BLaER1 treated with 17β-estradiol and CSF1 and Interleukin-3, amounts not matched to agents 10 nM and 100 nM (cell line): ENCODE data around the gene BNIP5.

Experiments
- H3K27ac ChIP-seq, 11 experiments: shearing (Covaris generic); formaldehyde crosslinking; 2 replicates each; pipeline ENCODE4 v1.8.1; 2022
- H3K27me3 ChIP-seq, 11 experiments: shearing (Covaris generic); formaldehyde crosslinking; 2 replicates each; pipeline ENCODE4 v1.8.1; 2022
- H3K36me3 ChIP-seq, 11 experiments: shearing (Covaris generic); formaldehyde crosslinking; 2 replicates each; pipeline ENCODE4 v1.8.1; 2022
- H3K4me1 ChIP-seq, 10 experiments: shearing (Covaris generic); formaldehyde crosslinking; 2 replicates each; pipeline ENCODE4 v1.8.1; 2022
- H3K4me2 ChIP-seq, 11 experiments: shearing (Covaris generic); formaldehyde crosslinking; 2 replicates each; pipeline ENCODE4 v1.8.1; 2022
- H3K4me3 ChIP-seq, 10 experiments: shearing (Covaris generic); formaldehyde crosslinking; 2 replicates each; pipeline ENCODE4 v1.8.1; 2022
- H3K9ac ChIP-seq, 11 experiments: shearing (Covaris generic); formaldehyde crosslinking; 2 replicates each; pipeline ENCODE4 v1.8.1; 2022
- H3K9me3 ChIP-seq, 11 experiments: shearing (Covaris generic); formaldehyde crosslinking; replicated peaks in 1 of 11; 2 replicates each; pipeline ENCODE4 v1.8.1; 2022
- H4K20me1 ChIP-seq, 11 experiments: shearing (Covaris generic); formaldehyde crosslinking; 2 replicates each; pipeline ENCODE4 v1.8.1; 2022
- Cebpa-rat ChIP-seq, 11 experiments: shearing (Covaris generic); IDR thresholded peaks; 2 replicates each; pipeline ENCODE4 v1.8.1; 2022

Gene BNIP5

GRCh38 chr6:36326356-36326995, 10.2 kb downstream of the BNIP5 start:
- Histone ChIP-seq H4K20me1 (0 out of 22 replicates have a peak, but pooled peaks cover 0 to 4% (median 0%) of the 10 kb centered on the region in 11 experiments), H3K27ac (peak overlapping the region in 1 of 11 experiments; percentile 22; a peak in 3 of 22 replicates), H3K36me3 (no peaks in the 10 kb centered on the region), H3K27me3 (no peaks in the 10 kb centered on the region), H3K9ac (peak overlapping the region in 2 of 11 experiments; percentile 11 to 21; a peak in 2 of 22 replicates), H3K4me1 (peaks cover 29 to 95% (median 87%) of the 10 kb centered on the region in 10 experiments), H3K9me3 (no peaks in the 10 kb centered on the region), H3K4me2 (peak overlapping the region in 10 of 11 experiments; percentile 34 to 86 (median 78); a peak in 19 of 22 replicates), H3K4me3 (no peak overlapping the region)
- no peak for TF ChIP-seq Cebpa-rat (IDR thresholded peaks at IDR 0.05)

- no peak for TF ChIP-seq Cebpa-rat (IDR thresholded peaks at IDR 0.05)
- peaks cover 23 to 78% (median 75%) of the 10 kb centered on the region in 10 experiments for H3K4me1 ChIP-seq
- no peaks in the 10 kb centered on the region for H4K20me1 ChIP-seq
- no peak overlapping the region for H3K9ac ChIP-seq
- peak overlapping the region in 5 of 11 experiments; percentile 1 to 65 (median 37); a peak in 6 of 22 replicates for H3K27ac ChIP-seq
- H3K36me3 ChIP-seq: no peaks in the 10 kb centered on the region
- H3K27me3 ChIP-seq: no peaks in the 10 kb centered on the region
- H3K4me3 ChIP-seq: no peak overlapping the region
- H3K4me2 ChIP-seq: peak overlapping the region in 9 of 11 experiments; percentile 1 to 86 (median 79); a peak in 16 of 22 replicates
- no peaks in the 10 kb centered on the region for H3K9me3 ChIP-seq
Observed at GRCh38 chr6:36324715-36325114, 12.0 kb downstream of the BNIP5 start.

- Histone ChIP-seq H3K27ac (peak overlapping the region in 7 of 11 experiments; percentile 4 to 65 (median 41); a peak in 6 of 22 replicates), H3K4me2 (peak overlapping the region in 10 of 11 experiments; percentile 18 to 79 (median 62); a peak in 18 of 22 replicates), H4K20me1 (no peaks in the 10 kb centered on the region), H3K4me1 (peaks cover 22 to 73% (median 70%) of the 10 kb centered on the region in 10 experiments), H3K36me3 (no peaks in the 10 kb centered on the region), H3K9me3 (no peaks in the 10 kb centered on the region), H3K27me3 (no peaks in the 10 kb centered on the region), H3K9ac (peak overlapping the region in 4 of 11 experiments; percentile 19 to 41 (median 28); a peak in 4 of 22 replicates), H3K4me3 (no peak overlapping the region)
- peak in 1 of 11 experiments; percentile 33; a peak in 1 of 22 replicates for TF ChIP-seq Cebpa-rat (IDR thresholded peaks at IDR 0.05)
Observed at GRCh38 chr6:36324191-36324590, 12.5 kb downstream of the BNIP5 start.

DNA sequence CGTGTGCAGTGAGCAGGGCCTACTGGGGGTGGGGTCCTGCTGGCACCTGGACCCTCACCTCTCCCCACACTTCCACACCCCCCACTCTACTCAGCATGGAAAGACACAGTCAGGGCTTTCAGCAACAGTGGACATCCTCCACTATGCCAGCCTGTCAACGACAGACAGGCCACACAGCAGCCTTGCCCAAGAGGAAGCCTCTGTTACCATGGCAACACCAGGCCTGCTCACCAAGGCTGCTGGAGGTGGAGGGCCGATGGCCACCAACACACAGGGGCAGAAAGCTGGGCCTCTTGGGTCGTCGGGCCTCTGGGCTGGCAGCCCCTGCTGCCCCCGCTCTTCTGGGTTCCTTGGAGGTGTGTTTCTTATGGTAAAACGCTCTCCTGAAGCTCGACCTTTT, 13.6 kb downstream of the BNIP5 start:
- Histone ChIP-seq H4K20me1 (no peaks in the 10 kb centered on the region), H3K36me3 (no peaks in the 10 kb centered on the region), H3K9ac (peak overlapping the region in 1 of 11 experiments; percentile 30; a peak in 5 of 22 replicates), H3K9me3 (no peaks in the 10 kb centered on the region), H3K27me3 (no peaks in the 10 kb centered on the region), H3K4me3 (no peak overlapping the region), H3K27ac (peak overlapping the region in 8 of 11 experiments; percentile 4 to 65 (median 41); a peak in 8 of 22 replicates), H3K4me2 (peak overlapping the region in 9 of 11 experiments; percentile 53 to 79 (median 63); a peak in 18 of 22 replicates), H3K4me1 (peaks cover 22 to 61% (median 59%) of the 10 kb centered on the region in 10 experiments)
- TF ChIP-seq Cebpa-rat (IDR thresholded peaks at IDR 0.05): no peak

DNA sequence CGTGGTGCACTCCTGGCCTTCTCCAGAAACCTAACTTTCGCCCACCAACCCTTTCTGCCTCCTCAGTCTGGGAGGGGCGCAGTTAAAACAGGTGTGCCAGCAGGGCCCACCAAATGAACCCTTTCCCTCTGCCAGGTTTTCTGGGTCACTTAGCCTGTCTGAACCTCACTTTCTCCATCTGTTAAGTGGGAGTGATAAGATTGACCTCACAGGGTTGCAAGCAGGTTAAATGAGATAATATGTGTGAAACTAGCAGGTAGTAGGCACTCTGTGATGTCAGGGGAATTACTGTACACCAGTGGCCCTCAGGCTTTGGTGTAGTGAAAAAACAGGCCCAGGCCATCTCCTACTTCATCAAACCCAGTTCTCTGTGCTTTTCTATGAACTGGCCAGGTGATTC, 14.1 kb downstream of the BNIP5 start:
- no peaks in the 10 kb centered on the region for H3K27me3 ChIP-seq
- no peak for TF ChIP-seq Cebpa-rat (IDR thresholded peaks at IDR 0.05)
- no peak overlapping the region for H3K4me3 ChIP-seq
- no peaks in the 10 kb centered on the region for H4K20me1 ChIP-seq
- H3K4me2 ChIP-seq: peak overlapping the region in 9 of 11 experiments; percentile 53 to 79 (median 63); a peak in 16 of 22 replicates
- H3K36me3 ChIP-seq: no peaks in the 10 kb centered on the region
- H3K4me1 ChIP-seq: peaks cover 18 to 57% (median 54%) of the 10 kb centered on the region in 10 experiments
- H3K9me3 ChIP-seq: no peaks in the 10 kb centered on the region
- no peak overlapping the region; a peak in 2 of 22 replicates for H3K9ac ChIP-seq
- H3K27ac ChIP-seq: peak overlapping the region in 3 of 11 experiments; percentile 41 to 65 (median 59); a peak in 2 of 22 replicates

DNA sequence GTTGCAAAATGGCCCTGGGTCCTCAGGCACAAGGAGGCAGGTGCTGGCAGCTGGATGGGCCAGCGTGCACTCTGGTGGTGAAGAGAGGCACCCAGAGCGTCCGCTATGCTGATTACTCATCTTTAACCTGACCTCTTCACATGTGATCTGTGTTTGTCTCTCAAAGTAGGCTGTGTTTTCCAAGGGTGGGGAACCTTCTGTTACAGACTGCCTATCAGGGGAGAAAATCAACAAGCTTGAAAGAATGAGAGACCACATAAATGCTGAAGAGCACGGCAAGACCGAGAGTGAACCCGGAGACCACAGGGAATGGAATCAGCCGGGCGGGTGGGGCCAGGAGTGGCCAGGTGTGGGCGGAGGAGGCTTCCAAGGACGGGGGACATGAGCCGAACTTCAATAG, 16.2 kb downstream of the BNIP5 start:
- no peak for TF ChIP-seq Cebpa-rat (IDR thresholded peaks at IDR 0.05)
- Histone ChIP-seq H3K9ac (no peak overlapping the region), H3K4me1 (peaks cover 12 to 36% (median 33%) of the 10 kb centered on the region in 10 experiments; a peak in 19 of 20 replicates), H3K36me3 (no peaks in the 10 kb centered on the region), H3K4me2 (no peak overlapping the region), H3K27me3 (no peaks in the 10 kb centered on the region), H3K27ac (no peak overlapping the region), H4K20me1 (no peaks in the 10 kb centered on the region), H3K4me3 (no peak overlapping the region), H3K9me3 (no peaks in the 10 kb centered on the region)

DNA sequence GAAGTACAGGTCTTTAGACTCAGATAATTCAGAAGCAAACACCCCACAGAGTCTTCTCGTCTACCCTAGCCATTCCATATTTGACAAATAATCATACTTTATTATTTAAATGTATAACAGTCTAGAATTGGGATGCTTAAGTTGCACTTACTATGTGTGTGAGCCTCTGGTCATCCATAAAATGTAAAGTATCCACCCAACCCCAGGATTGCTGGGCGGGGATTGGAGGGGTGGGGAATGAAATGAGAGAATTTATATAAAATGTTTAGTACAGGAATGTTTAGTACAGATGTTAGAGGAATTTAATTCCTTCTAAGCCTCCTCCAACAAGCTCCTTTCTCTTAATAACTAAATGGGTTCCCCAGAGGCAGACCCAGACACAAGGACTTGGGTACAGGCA, 16.9 kb downstream of the BNIP5 start:
- H3K4me3 ChIP-seq: no peak overlapping the region
- H3K27ac ChIP-seq: no peak overlapping the region
- H3K4me1 ChIP-seq: peaks cover 12 to 31% (median 27%) of the 10 kb centered on the region in 10 experiments; a peak in 19 of 20 replicates
- H3K36me3 ChIP-seq: no peaks in the 10 kb centered on the region
- no peak for TF ChIP-seq Cebpa-rat (IDR thresholded peaks at IDR 0.05)
- H3K9me3 ChIP-seq: no peaks in the 10 kb centered on the region
- no peaks in the 10 kb centered on the region for H4K20me1 ChIP-seq
- H3K27me3 ChIP-seq: no peaks in the 10 kb centered on the region
- H3K9ac ChIP-seq: no peak overlapping the region
- no peak overlapping the region for H3K4me2 ChIP-seq

GRCh38 chr6:36319436-36319762, 17.3 kb downstream of the BNIP5 start:
- Histone ChIP-seq H3K4me3 (no peak overlapping the region), H3K27ac (no peak overlapping the region), H3K4me1 (peaks cover 12 to 31% (median 24%) of the 10 kb centered on the region in 10 experiments), H3K4me2 (no peak overlapping the region), H3K36me3 (no peaks in the 10 kb centered on the region), H3K9ac (no peak overlapping the region), H3K27me3 (no peaks in the 10 kb centered on the region), H3K9me3 (no peaks in the 10 kb centered on the region), H4K20me1 (no peaks in the 10 kb centered on the region)
- no peak for TF ChIP-seq Cebpa-rat (IDR thresholded peaks at IDR 0.05)

GRCh38 chr6:36318690-36319435, 17.8 kb downstream of the BNIP5 start:
- Histone ChIP-seq H3K9ac (no peak overlapping the region), H3K36me3 (no peaks in the 10 kb centered on the region)
- TF ChIP-seq Cebpa-rat (IDR thresholded peaks at IDR 0.05): no peak

More at GRCh38 chr6:36318690-36319435, 17.8 kb downstream of the BNIP5 start:
- Histone ChIP-seq H3K4me1 (peaks cover 8 to 31% (median 23%) of the 10 kb centered on the region in 10 experiments), H4K20me1 (no peaks in the 10 kb centered on the region), H3K9me3 (no peaks in the 10 kb centered on the region), H3K4me3 (no peak overlapping the region), H3K4me2 (no peak overlapping the region), H3K27me3 (no peaks in the 10 kb centered on the region), H3K27ac (no peak overlapping the region)
